ENCODE data around the gene CUX1. TPM values are rescaled to one million over a fixed set of nuclear protein-coding genes. Genes with fewer than 3 reads are reported as not detected.

CUX1 gene
- total RNA-seq, result 100 to 1,000 TPM in 3 of 4 donors, 10 to 100 TPM in 1; 93.8 to 156 (median 112) TPM

GRCh38 chr7:101817471-101818286, at the start of gene CUX1:
Gene CUX1 (plus strand): TSS chr7:101817626. CDS start chr7:101817640, 14 bp downstream.
- Histone ChIP-seq H3K4me1 (peaks cover 22 to 32% of the 10 kb centered on the region in 2 donors), H3K27ac (peak within 1 kb of the TSS; percentile 39 to 60 (median 48)), H3K4me3 (replicated peaks in 1 of 3) (peak within 1 kb of the TSS; percentile 55 to 74 (median 68)), H3K27me3 (no peaks in the 10 kb centered on the region), H3K36me3 (no peaks in the 10 kb centered on the region), H3K9me3 (no peaks in the 10 kb centered on the region)
- 21 to 37% methylated on average over 17 to 27 of the region's 49 CpGs for WGBS, 2 donors
- TF ChIP-seq POLR2A (IDR thresholded peaks at IDR 0.05) (peak in 1 of 2 donors; percentile 31), CTCF (IDR thresholded peaks at IDR 0.05) (peak in 2 of 6 experiments; percentile 8 to 26)
- DNase-seq, result peak; percentile 52 to 62
- intact Hi-C loops (cut with DNase I), result loop anchor here (5.0 to 10.0 kb wide), 4 partner anchors 75 to 417 kb away; no protein-coding TSS in a partner anchor

GRCh38 chr7:101768280-101768679, 49.1 kb upstream of the CUX1 start:
- Histone ChIP-seq H3K27ac (no peak overlapping the region), H3K4me3 (replicated peaks in 1 of 3) (no peak overlapping the region), H3K36me3 (no peaks in the 10 kb centered on the region), H3K4me1 (no peaks in the 10 kb centered on the region), H3K27me3 (no peaks in the 10 kb centered on the region), H3K9me3 (no peaks in the 10 kb centered on the region)
- DNase-seq, result no peak
- intact Hi-C loops (cut with DNase I), result no loop called here
- TF ChIP-seq POLR2A (IDR thresholded peaks at IDR 0.05) (no peak), CTCF (IDR thresholded peaks at IDR 0.05) (no peak)
- 92% methylated on average over 7 of the region's 7 CpGs for WGBS, 2 donors

GRCh38 chr7:101770466-101770865, 47.0 kb upstream of the CUX1 start:
- H3K27me3 ChIP-seq, result no peaks in the 10 kb centered on the region
- no peaks in the 10 kb centered on the region for H3K36me3 ChIP-seq
- no peak for DNase-seq
- no peak overlapping the region for H3K27ac ChIP-seq
- intact Hi-C loops (cut with DNase I), result no loop called here
- no peaks in the 10 kb centered on the region for H3K9me3 ChIP-seq
- H3K4me3 ChIP-seq (replicated peaks in 1 of 3), result no peak overlapping the region
- TF ChIP-seq POLR2A (IDR thresholded peaks at IDR 0.05) (no peak), CTCF (IDR thresholded peaks at IDR 0.05) (no peak)
- no peaks in the 10 kb centered on the region for H3K4me1 ChIP-seq
- 96 to 98% methylated on average over 4 of the region's 4 CpGs for WGBS, 2 donors

- Histone ChIP-seq H3K4me3 (replicated peaks in 1 of 3) (no peak overlapping the region), H3K9me3 (no peaks in the 10 kb centered on the region), H3K27me3 (no peaks in the 10 kb centered on the region), H3K36me3 (no peaks in the 10 kb centered on the region), H3K27ac (no peak overlapping the region), H3K4me1 (no peaks in the 10 kb centered on the region)
- no peak for DNase-seq
- TF ChIP-seq CTCF (IDR thresholded peaks at IDR 0.05) (no peak), POLR2A (IDR thresholded peaks at IDR 0.05) (no peak)
- intact Hi-C loops (cut with DNase I), result no loop called here
- WGBS, 2 donors, result 69 to 77% methylated on average over 4 of the region's 4 CpGs
Observed at GRCh38 chr7:101772508-101773211, 44.8 kb upstream of the CUX1 start.

- Histone ChIP-seq H3K36me3 (no peaks in the 10 kb centered on the region), H3K27ac (no peak overlapping the region), H3K4me1 (no peaks in the 10 kb centered on the region), H3K27me3 (no peaks in the 10 kb centered on the region), H3K9me3 (no peaks in the 10 kb centered on the region), H3K4me3 (replicated peaks in 1 of 3) (no peak overlapping the region)
- no peak for DNase-seq
- TF ChIP-seq CTCF (IDR thresholded peaks at IDR 0.05), result no peak
- no peak for TF ChIP-seq POLR2A (IDR thresholded peaks at IDR 0.05)
- 94 to 96% methylated on average over 9 of the region's 9 CpGs for WGBS, 2 donors
- intact Hi-C loops (cut with DNase I), result no loop called here
Observed at GRCh38 chr7:101775181-101775580, 42.2 kb upstream of the CUX1 start.
